GM11168 (cell line): ENCODE measurements around the gene TMC4.

Experiments
- in situ Hi-C: fragments of 300-500 bp; cut with MboI; formaldehyde crosslinking; loops from one replicate; pipeline ENCODE4 v1.12.0; 2022; ENCODE audit warnings: low sequenced_read_pairs; ENCODE audit not compliant: unreplicated experiment

The TMC4 gene

GRCh38 chr19:54136086-54136863 is 36.7 kb downstream of the TMC4 start:
- in situ Hi-C loops, result no loop called here

DNA sequence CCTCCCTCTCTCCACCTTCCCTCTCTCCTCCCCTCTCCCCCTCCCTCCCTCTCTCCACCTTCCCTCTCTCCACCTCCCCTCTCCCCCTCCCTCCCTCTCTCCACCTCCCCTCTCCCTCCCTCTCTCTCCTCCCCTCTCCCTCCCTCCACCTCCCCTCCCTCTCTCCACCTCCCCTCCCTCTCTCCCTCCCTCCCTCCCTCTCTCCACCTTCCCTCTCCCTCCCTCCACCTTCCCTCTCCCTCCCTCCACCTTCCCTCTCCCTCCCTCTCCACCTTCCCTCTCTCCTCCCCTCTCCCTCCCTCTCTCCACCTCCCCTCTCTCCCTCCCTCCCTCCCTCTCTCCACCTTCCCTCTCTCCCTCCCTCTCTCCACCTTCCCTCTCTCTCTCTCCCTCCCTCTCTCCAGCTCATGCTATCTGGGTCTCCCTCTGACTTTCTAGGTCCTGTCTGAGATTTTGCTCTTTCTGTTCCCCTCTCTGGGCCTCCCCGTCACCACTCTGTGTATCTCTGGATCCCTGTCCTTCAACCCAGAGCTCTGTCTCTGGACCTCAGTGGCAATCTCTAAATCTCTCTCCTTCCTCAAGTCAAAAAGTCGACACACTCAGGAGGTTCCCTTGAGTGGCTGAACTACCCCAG is 38.9 kb downstream of the TMC4 start:
- in situ Hi-C loops, result no loop called here

GRCh38 chr19:54133312-54133956 is 39.5 kb downstream of the TMC4 start:
- in situ Hi-C loops, result no loop called here

GRCh38 chr19:54129617-54129996 is 43.4 kb downstream of the TMC4 start:
- in situ Hi-C loops, result no loop called here

DNA sequence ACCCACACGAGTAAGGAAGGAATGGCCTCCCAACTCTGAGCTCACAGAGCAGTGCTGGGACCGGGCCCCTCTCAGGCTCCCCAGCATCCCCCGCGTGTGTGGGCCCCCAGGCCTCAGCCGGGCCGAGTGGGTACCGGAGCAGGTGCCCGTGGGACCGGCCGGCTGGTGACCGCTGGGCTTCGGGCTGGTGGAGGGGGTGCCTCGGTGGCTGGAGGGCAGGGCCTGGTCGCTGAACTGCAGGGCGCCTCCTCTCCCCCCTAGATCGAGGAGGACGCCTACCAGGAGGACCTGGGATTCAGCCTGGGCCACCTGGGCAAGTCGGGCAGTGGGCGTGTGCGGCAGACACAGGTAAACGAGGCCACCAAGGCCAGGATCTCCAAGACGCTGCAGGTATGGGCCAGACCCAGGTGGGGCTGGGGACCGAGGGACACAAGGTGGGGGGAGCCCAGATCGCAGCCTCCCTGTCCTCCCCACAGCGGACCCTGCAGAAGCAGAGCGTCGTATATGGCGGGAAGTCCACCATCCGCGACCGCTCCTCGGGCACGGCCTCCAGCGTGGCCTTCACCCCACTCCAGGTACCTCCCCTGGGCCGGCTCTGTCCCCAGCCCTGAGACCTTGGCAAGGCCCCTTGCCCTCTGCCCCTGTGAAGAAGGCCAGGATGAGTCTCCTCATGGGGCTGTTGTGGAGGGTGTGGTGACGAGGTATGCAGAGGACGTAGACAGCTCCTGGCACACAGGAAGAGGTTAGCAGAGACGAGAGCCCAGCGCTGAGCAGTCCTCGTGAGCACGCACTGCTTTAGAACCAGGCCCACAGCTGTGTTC is 44.0 kb downstream of the TMC4 start:
- in situ Hi-C loops, result no loop called here

- in situ Hi-C loops, result no loop called here
Measured at GRCh38 chr19:54128441-54128725, 44.6 kb downstream of the TMC4 start.

DNA sequence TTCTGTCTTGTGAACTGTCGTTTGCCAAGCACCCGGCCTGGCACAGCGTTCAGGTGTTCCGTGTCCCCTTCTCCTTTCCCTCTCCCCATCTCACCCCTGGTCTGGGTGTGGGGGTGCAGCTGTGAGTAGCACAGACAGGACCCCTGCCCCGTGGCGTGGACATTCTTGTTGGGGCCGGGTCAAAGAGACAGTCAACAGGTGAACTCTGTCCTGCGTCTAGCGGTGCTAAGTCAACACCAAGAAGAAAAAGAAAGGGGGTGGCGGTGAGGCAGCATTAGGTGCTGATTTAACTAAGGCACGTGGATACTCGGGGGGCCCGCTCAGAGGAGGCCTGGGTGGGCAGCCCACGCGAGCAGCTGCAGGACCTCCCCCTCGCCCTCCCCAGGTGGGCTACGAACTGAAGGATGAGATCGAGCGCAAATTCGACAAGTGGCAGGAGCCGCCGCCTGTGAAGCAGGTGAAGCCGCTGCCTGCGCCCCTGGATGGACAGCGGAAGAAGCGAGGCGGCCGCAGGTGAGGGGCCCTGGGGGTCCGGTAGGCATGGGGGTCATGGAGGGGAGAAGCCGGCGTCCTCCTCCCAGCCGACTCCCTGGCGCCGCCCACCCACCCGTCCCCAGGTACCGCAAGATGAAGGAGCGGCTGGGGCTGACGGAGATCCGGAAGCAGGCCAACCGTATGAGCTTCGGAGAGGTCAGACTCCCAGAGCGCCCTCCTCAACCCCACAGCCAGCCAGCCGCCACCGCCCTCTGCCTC is 45.1 kb downstream of the TMC4 start:
- in situ Hi-C loops, result no loop called here

DNA sequence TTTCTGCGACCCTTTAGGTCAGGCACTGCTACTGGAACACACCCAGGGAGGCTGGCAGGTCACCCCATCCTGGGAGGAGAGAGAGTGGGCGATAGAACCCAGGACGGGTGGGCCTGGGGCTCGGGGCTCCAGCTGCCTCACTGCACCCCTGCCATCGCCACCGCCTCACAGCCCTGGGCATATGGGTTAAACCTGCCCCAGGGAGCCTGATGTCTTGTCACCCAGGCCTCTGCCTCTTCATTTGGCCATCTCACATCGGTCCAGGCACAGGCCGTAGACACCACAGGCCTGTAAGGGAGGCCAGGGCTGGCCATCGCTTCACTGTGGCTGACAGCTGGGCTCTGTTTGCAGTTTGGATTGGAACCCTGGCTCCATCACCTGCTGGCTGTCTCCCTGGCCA is 47.2 kb downstream of the TMC4 start:
- in situ Hi-C loops, result no loop called here

GRCh38 chr19:54124393-54124792 is 48.6 kb downstream of the TMC4 start:
- in situ Hi-C loops, result loop anchor here (25.0 kb wide), 1 partner anchor 1988 kb away; the partner anchor contains the start of gene ZNF787

GRCh38 chr19:54123682-54124081 is 49.3 kb downstream of the TMC4 start:
- in situ Hi-C loops, result loop anchor here (25.0 kb wide), 1 partner anchor 1989 kb away; the partner anchor contains the start of gene ZNF787

- in situ Hi-C loops, result loop anchor here (25.0 kb wide), 1 partner anchor 1991 kb away; the partner anchor contains the start of gene ZNF787
Measured at GRCh38 chr19:54121259-54121658, 51.7 kb downstream of the TMC4 start.

DNA sequence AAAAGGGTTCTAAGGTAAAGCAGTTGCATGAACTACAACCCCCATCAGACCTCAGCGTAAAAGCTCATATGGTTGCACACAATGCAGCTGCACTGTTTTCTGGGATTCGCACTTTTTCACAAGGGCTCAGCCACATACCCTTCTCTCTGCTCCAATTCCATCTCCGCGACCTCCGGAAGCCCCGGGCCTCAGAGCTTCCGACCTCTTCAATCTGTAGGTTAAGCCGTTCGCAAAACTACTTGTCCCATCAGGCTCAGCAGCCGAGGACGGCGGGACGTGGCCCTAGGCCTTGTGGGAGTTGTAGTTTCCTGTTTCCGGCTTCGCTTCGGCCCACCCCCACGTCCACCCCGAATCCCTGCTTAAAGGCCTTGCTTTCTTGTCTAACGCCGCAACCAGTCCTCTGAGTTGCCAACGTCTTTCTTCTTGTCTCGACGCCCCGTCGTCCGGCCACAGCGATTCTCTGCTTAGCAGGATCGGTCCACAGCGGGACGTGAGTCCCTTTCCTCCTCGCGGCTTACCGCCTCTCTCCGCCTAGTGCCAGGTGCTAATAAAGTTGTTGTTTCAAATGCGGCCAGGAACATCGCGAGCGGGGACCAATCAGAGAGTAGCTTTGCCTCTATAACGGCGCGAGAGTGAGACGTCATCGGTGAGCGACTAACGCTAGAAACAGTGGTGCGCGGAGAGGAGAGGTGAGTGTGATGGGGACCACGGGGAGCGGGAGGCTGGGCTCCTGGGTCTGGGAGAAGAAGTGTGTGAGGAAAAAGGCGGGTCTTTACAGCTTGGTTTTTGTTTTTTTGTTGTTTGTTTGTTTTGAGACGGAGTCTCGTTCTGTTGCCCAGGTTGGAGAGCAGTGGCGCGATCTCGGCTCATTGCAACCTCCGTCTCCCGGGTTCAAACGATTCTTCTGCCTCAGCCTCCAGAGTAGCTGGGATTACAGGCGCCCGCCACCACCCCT is 57.6 kb downstream of the TMC4 start, which contains the start of the genes PRPF31 and TFPT:
TSS of gene PRPF31 (plus strand) at position 646 of the 955 bp plus-strand sequence. CDS start 2,525 bp downstream, outside the sequence.
TSS of gene TFPT (minus strand) at position 549 of the 955 bp plus-strand sequence. CDS start at position 161, 388 bp downstream.
- in situ Hi-C loops, result loop anchor here (25.0 kb wide), 1 partner anchor 1997 kb away; the partner anchor contains the start of gene ZNF787

GRCh38 chr19:54114340-54115108 is 58.4 kb downstream of the TMC4 start:
- in situ Hi-C loops, result loop anchor here (25.0 kb wide), 1 partner anchor 1998 kb away; the partner anchor contains the start of gene ZNF787
